Neural cell (in vitro differentiated cells): ENCODE measurements around the gene CXCL14. TPM values are rescaled to one million over a fixed set of nuclear protein-coding genes. Genes with fewer than 3 reads are reported as not detected.

Source experiments
- H2AFZ ChIP-seq: fragments of 200-600, 300-800 bp; sonication (generic), shearing (Covaris generic); 2 replicates; pipeline ENCODE4 v1.6.0; 2014; ENCODE audit warnings: low read depth, mild to moderate bottlenecking, antibody characterized with exemption, low read length, moderate library complexity
- H3F3A ChIP-seq: fragments of 200-600 bp; shearing (Covaris generic); 2 replicates; pipeline ENCODE4 v1.6.1; 2016; ENCODE audit warnings: mild to moderate bottlenecking, moderate library complexity, mixed read lengths, antibody characterized with exemption, low read length; ENCODE audit not compliant: insufficient read depth, poor library complexity, severe bottlenecking
- H3K27ac ChIP-seq: fragments of 200-600, 300-800 bp; sonication (generic), shearing (Covaris generic); 2 replicates; pipeline ENCODE4 v1.5.1; 2014; ENCODE audit warnings: mild to moderate bottlenecking, low read length, moderate library complexity
- H3K27me3 ChIP-seq: fragments of 300-800, 200-600 bp; sonication (generic), shearing (Covaris generic); 2 replicates; pipeline ENCODE4 v1.6.0; 2014; ENCODE audit warnings: mild to moderate bottlenecking, low read depth, low read length, moderate library complexity; ENCODE audit not compliant: insufficient read depth
- H3K36me3 ChIP-seq: fragments of 300-800, 200-600 bp; sonication (generic), shearing (Covaris generic); 2 replicates; pipeline ENCODE4 v1.5.1; 2014; ENCODE audit warnings: mild to moderate bottlenecking, antibody characterized with exemption, low read length, moderate library complexity; ENCODE audit not compliant: insufficient read depth
- H3K4me2 ChIP-seq: fragments of 300-800, 200-600 bp; sonication (generic), shearing (Covaris generic); 2 replicates; pipeline ENCODE4 v1.6.0; 2014; ENCODE audit warnings: mild to moderate bottlenecking, low read length
- H3K4me3 ChIP-seq: fragments of 300-800, 200-600 bp; sonication (generic), shearing (Covaris generic); 2 replicates; pipeline ENCODE4 v1.5.1; 2014; ENCODE audit warnings: mild to moderate bottlenecking, low read length, moderate library complexity
- H3K79me2 ChIP-seq: fragments of 200-600 bp; shearing (Covaris generic); replicated peaks from 2 replicates; pipeline ENCODE4 v1.6.0; 2014; ENCODE audit warnings: mild to moderate bottlenecking, low read length, moderate library complexity; ENCODE audit not compliant: insufficient read depth
- H3K9ac ChIP-seq: fragments of 300-800, 200-600 bp; sonication (generic), shearing (Covaris generic); 2 replicates; pipeline ENCODE4 v1.6.1; 2016; ENCODE audit warnings: mild to moderate bottlenecking, low read length, mixed read lengths
- H3K9me2 ChIP-seq: fragments of 200-600 bp; shearing (Covaris generic); 2 replicates; pipeline ENCODE4 v1.6.1; 2016; ENCODE audit warnings: mild to moderate bottlenecking, low read length, mixed read lengths; ENCODE audit not compliant: insufficient read depth
- H3K9me3 ChIP-seq: fragments of 200-600, 300-800 bp; sonication (generic), shearing (Covaris generic); 2 replicates; pipeline ENCODE4 v1.6.1; 2016; ENCODE audit warnings: mild to moderate bottlenecking, mixed run types, low read length, moderate library complexity, mixed read lengths
- H4K20me1 ChIP-seq: fragments of 200-600 bp; shearing (Covaris generic); 2 replicates; pipeline ENCODE4 v1.6.1; 2016; ENCODE audit warnings: mild to moderate bottlenecking, mixed run types; ENCODE audit not compliant: insufficient read depth
- EP300 ChIP-seq: fragments of 450-650 bp; conservative IDR thresholded peaks from 2 replicates; pipeline ENCODE4 v1.6.1; 2014; ENCODE audit warnings: antibody characterized with exemption, mild to moderate bottlenecking, moderate library complexity; ENCODE audit not compliant: poor library complexity, severe bottlenecking
- EZH2 ChIP-seq: fragments of 200-600, 300-800 bp; shearing (Covaris generic), sonication (generic); IDR thresholded peaks from 2 replicates; pipeline ENCODE4 v1.6.1; 2014; ENCODE audit warnings: antibody characterized with exemption, low read length, borderline replicate concordance, mild to moderate bottlenecking; ENCODE audit not compliant: insufficient read depth, poor library complexity, severe bottlenecking
- MXI1 ChIP-seq: fragments of 450-650 bp; conservative IDR thresholded peaks from 2 replicates; pipeline ENCODE4 v1.6.1; 2014; ENCODE audit warnings: antibody characterized with exemption, mild to moderate bottlenecking; ENCODE audit not compliant: poor library complexity, severe bottlenecking
- POLR2AphosphoS5 ChIP-seq: IDR thresholded peaks from 2 replicates; pipeline ENCODE4 v1.6.1; 2012
- RAD21 ChIP-seq: fragments of 450-650 bp; conservative IDR thresholded peaks from 2 replicates; pipeline ENCODE4 v1.6.1; 2014; ENCODE audit warnings: antibody characterized with exemption, mild to moderate bottlenecking, moderate library complexity
- SMC3 ChIP-seq: fragments of 450-650 bp; conservative IDR thresholded peaks from 2 replicates; pipeline ENCODE4 v1.6.1; 2014; ENCODE audit warnings: antibody characterized with exemption, mild to moderate bottlenecking, moderate library complexity; ENCODE audit not compliant: poor library complexity
- TAF1 ChIP-seq: IDR thresholded peaks from 2 replicates; pipeline ENCODE4 v1.6.1; 2012; ENCODE audit warnings: low read depth
- polyA plus RNA-seq: library from polyadenylated mRNA; depleted of rRNA; stranded (reverse); fragments of >200 nt; gene quantifications from 2 replicates; pipeline ENCODE4 v1.2.3, GENCODE V29; 2014
- TF ChIP-seq, protein P1 (sequence below): IDR thresholded peaks from 2 replicates; pipeline ENCODE4 v1.6.1; 2012; ENCODE audit warnings: borderline replicate concordance
- TF ChIP-seq, protein P2 (sequence below): fragments of 450-650 bp; IDR thresholded peaks from 2 replicates; pipeline ENCODE4 v1.5.1; 2014; ENCODE audit warnings: antibody characterized with exemption, mild to moderate bottlenecking, moderate library complexity; ENCODE audit not compliant: poor library complexity, severe bottlenecking

CXCL14 gene
- polyA plus RNA-seq, 1 donor from 2014 or later, result not detected

DNA sequence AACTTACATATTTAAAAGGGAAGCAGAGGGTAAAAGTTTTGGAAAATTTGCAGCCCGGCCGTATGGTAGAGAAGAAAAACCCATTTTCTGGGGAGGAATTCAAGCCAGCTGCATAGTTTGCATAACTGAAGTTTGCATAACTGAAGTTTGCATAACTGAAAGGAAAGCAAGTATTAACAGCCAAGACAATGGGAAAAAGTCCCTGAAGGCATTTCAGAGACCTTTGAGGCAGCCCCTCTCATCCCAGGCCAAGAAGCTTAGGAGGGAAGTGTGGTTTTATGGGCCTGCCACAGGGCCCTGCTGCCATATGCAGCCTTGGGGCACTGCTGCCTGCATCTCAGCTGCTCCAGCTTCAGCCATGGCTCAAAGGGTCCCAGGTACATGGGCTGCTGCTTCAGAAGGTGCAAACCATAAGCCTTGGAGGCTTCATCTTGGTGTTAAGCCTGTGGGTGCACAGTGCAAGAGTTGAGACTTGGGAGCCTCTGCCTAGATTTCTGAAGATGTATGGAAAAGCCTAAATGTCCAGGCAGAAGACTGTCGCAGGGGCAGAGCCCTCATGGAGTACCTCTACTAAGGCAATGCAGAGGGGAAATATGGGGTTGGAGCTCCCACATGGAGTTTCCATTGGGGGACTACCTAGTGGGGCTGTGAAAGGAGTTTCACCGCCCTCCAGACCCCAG, 36.9 kb upstream of the CXCL14 start:
- H4K20me1 ChIP-seq, result no peaks in the 10 kb centered on the region
- no peak overlapping the region for H3K4me3 ChIP-seq
- H3K9me3 ChIP-seq, result no peaks in the 10 kb centered on the region
- no peak overlapping the region for H3K4me2 ChIP-seq
- no peaks in the 10 kb centered on the region for H3K79me2 ChIP-seq
- H3K36me3 ChIP-seq, result no peaks in the 10 kb centered on the region
- H3K9ac ChIP-seq, result no peak overlapping the region
- H3K27ac ChIP-seq, result no peak overlapping the region
- H2AFZ ChIP-seq, result no peak overlapping the region
- TF ChIP-seq TAF1 (no peak), POLR2AphosphoS5 (no peak), EZH2 (no peak), SMC3 (no peak), MXI1 (no peak), EP300 (no peak), RAD21 (no peak)
- TF ChIP-seq, protein P1, sequence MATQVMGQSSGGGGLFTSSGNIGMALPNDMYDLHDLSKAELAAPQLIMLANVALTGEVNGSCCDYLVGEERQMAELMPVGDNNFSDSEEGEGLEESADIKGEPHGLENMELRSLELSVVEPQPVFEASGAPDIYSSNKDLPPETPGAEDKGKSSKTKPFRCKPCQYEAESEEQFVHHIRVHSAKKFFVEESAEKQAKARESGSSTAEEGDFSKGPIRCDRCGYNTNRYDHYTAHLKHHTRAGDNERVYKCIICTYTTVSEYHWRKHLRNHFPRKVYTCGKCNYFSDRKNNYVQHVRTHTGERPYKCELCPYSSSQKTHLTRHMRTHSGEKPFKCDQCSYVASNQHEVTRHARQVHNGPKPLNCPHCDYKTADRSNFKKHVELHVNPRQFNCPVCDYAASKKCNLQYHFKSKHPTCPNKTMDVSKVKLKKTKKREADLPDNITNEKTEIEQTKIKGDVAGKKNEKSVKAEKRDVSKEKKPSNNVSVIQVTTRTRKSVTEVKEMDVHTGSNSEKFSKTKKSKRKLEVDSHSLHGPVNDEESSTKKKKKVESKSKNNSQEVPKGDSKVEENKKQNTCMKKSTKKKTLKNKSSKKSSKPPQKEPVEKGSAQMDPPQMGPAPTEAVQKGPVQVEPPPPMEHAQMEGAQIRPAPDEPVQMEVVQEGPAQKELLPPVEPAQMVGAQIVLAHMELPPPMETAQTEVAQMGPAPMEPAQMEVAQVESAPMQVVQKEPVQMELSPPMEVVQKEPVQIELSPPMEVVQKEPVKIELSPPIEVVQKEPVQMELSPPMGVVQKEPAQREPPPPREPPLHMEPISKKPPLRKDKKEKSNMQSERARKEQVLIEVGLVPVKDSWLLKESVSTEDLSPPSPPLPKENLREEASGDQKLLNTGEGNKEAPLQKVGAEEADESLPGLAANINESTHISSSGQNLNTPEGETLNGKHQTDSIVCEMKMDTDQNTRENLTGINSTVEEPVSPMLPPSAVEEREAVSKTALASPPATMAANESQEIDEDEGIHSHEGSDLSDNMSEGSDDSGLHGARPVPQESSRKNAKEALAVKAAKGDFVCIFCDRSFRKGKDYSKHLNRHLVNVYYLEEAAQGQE, result no peak
- TF ChIP-seq, protein P2, sequence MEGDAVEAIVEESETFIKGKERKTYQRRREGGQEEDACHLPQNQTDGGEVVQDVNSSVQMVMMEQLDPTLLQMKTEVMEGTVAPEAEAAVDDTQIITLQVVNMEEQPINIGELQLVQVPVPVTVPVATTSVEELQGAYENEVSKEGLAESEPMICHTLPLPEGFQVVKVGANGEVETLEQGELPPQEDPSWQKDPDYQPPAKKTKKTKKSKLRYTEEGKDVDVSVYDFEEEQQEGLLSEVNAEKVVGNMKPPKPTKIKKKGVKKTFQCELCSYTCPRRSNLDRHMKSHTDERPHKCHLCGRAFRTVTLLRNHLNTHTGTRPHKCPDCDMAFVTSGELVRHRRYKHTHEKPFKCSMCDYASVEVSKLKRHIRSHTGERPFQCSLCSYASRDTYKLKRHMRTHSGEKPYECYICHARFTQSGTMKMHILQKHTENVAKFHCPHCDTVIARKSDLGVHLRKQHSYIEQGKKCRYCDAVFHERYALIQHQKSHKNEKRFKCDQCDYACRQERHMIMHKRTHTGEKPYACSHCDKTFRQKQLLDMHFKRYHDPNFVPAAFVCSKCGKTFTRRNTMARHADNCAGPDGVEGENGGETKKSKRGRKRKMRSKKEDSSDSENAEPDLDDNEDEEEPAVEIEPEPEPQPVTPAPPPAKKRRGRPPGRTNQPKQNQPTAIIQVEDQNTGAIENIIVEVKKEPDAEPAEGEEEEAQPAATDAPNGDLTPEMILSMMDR, result no peak
- no peaks in the 10 kb centered on the region for H3F3A ChIP-seq
- H3K9me2 ChIP-seq, result no peaks in the 10 kb centered on the region
- no peaks in the 10 kb centered on the region for H3K27me3 ChIP-seq

DNA sequence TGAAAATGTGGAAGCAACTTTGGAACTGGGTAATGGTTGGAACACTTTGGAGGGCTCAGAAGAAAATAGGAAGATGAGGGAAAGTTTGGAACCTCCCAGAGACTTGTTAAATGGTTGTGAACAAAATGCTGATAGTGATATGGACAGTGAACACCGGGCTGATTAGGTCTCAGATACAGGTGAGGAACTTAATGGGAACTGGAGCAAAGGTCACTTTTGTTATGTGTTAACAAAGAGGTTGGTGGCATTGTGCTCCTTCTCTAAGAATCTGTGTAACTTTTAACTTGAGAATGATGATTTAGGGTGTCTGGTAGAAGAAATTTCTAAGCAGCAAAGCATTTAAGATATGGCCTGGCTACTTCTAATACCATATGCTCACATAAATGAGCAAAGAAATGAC, 36.4 kb upstream of the CXCL14 start:
- Histone ChIP-seq H3K36me3 (no peaks in the 10 kb centered on the region), H2AFZ (no peak overlapping the region), H3K4me3 (no peak overlapping the region), H4K20me1 (no peaks in the 10 kb centered on the region), H3K27me3 (no peaks in the 10 kb centered on the region), H3K79me2 (no peaks in the 10 kb centered on the region), H3K4me2 (no peak overlapping the region), H3K9me2 (no peaks in the 10 kb centered on the region), H3K9me3 (no peaks in the 10 kb centered on the region), H3F3A (no peaks in the 10 kb centered on the region), H3K27ac (no peak overlapping the region), H3K9ac (no peak overlapping the region)
- no peak for TF ChIP-seq EP300
- no peak for TF ChIP-seq RAD21
- TF ChIP-seq, protein P1, result no peak
- no peak for TF ChIP-seq TAF1
- TF ChIP-seq POLR2AphosphoS5, result no peak
- TF ChIP-seq, protein P2, result no peak
